AG10803 (cell line): Measurements from ENCODE around the gene OR6Q1.
"Not testable (repeated sequence)": the region's sequence is repeated elsewhere in the genome, so short reads cannot be mapped to it uniquely, and the experiment has no call there.

ENCODE experiments used
- DNase-seq: peaks from one replicate; pipeline ENCODE4 v3.0.0; 2010; ENCODE audit warnings: low read depth
- H3K4me3 ChIP-seq: 2 replicates; pipeline ENCODE4 v1.5.1; 2011; ENCODE audit warnings: mild to moderate bottlenecking, low read length, control low read depth
- CTCF ChIP-seq: conservative IDR thresholded peaks from 2 replicates; pipeline ENCODE4 v1.5.1; 2011; ENCODE audit warnings: mild to moderate bottlenecking, low read length, control low read depth, inconsistent platforms

Gene OR6Q1

GRCh38 chr11:58030653-58031052 lies at the start of gene OR6Q1:
Gene OR6Q1 (plus strand): TSS chr11:58030953. CDS start chr11:58030953, 0 bp downstream.
- no peak within 1 kb of the TSS for H3K4me3 ChIP-seq
- DNase-seq, result no peak
- no peak for TF ChIP-seq CTCF

- no peak overlapping the region for H3K4me3 ChIP-seq
- no peak for DNase-seq
- no peak for TF ChIP-seq CTCF
Observed at GRCh38 chr11:57981536-57981935, 49.2 kb upstream of the OR6Q1 start.

GRCh38 chr11:57982776-57983175 lies 48.0 kb upstream of the OR6Q1 start:
- TF ChIP-seq CTCF, result no peak
- no peak overlapping the region for H3K4me3 ChIP-seq
- no peak for DNase-seq

- no peak overlapping the region for H3K4me3 ChIP-seq
- DNase-seq, result no peak
- TF ChIP-seq CTCF, result no peak
Observed at GRCh38 chr11:57983191-57983590, 47.6 kb upstream of the OR6Q1 start.

- DNase-seq, H3K4me3 ChIP-seq: not testable (repeated sequence)
Observed at GRCh38 chr11:57999523-57999922, 31.2 kb upstream of the OR6Q1 start.

- H3K4me3 ChIP-seq, DNase-seq: not testable (repeated sequence)
Observed at GRCh38 chr11:58000021-58000420, 30.7 kb upstream of the OR6Q1 start.

GRCh38 chr11:58000699-58001098 lies 30.1 kb upstream of the OR6Q1 start:
- TF ChIP-seq CTCF, result no peak
- DNase-seq, result no peak
- H3K4me3 ChIP-seq, result no peak overlapping the region

- TF ChIP-seq CTCF, result no peak
Observed at GRCh38 chr11:58003036-58003435, 27.7 kb upstream of the OR6Q1 start.

More at GRCh38 chr11:58003036-58003435, 27.7 kb upstream of the OR6Q1 start:
- no peak for DNase-seq
- H3K4me3 ChIP-seq, result no peak overlapping the region
